Vagina (tissue), 2 donors: ENCODE measurements around the gene CPNE6.

ENCODE experiments used
- POLR2A ChIP-seq, 2 donors: fragments of 450-650 bp; IDR thresholded peaks; one replicate each; pipeline ENCODE4 v1.6.1; 2017; ENCODE audit warnings: antibody characterized with exemption in 2 of 2, mild to moderate bottlenecking in 2 of 2, moderate library complexity in 2 of 2
- TF ChIP-seq, protein P1 (sequence below), 3 experiments: fragments of 450-650 bp in 2 of 3; fragments of 200-600 bp in 1 of 3; sonication (generic) in 1 of 3; IDR thresholded peaks; one replicate each; pipeline ENCODE4 v1.5.1; 2017 to 2019; ENCODE audit warnings: antibody characterized with exemption in 3 of 3, mild to moderate bottlenecking in 2 of 3, moderate library complexity in 2 of 3

DNA sequence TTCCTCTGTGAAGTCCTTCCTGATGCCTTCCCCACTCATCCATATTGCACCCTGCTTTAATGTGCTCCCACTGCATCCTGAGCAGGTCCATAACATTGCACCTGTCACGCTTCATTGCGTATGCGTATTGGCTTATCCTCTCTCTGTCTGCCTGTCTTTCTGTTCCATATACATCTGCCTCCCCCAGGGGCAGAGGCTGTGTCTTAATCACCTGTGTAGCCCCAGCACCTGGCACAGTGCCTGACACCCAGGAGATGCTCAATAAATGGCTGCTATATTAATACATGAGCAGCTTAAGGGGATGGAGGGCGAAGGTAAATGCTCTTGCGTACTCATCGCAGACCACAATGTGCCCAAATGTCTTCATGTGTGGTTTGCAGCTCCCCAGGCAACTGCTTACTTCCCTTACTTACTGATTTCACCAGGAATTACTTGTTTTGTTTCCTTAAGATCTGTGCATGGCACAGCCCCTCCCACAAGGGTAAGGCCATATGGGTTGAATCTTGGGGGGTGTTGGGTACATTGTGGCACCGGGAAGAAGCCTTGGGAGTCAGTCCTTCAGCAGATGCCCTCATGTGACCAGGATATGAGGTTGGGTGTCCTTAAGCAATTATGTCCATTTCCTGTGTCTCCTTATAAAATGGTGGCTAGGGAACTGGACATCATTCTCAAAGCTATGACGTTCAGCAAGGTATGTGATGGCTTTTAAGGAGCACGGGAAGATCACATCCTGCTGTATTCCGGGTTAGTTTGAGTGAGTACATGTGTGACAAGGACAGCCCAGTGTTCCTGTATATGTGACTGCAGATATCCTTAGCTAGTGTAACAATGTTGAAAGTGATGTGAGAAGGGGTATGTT lies 848 bp upstream of the CPNE6 start:
- TF ChIP-seq, protein P1, sequence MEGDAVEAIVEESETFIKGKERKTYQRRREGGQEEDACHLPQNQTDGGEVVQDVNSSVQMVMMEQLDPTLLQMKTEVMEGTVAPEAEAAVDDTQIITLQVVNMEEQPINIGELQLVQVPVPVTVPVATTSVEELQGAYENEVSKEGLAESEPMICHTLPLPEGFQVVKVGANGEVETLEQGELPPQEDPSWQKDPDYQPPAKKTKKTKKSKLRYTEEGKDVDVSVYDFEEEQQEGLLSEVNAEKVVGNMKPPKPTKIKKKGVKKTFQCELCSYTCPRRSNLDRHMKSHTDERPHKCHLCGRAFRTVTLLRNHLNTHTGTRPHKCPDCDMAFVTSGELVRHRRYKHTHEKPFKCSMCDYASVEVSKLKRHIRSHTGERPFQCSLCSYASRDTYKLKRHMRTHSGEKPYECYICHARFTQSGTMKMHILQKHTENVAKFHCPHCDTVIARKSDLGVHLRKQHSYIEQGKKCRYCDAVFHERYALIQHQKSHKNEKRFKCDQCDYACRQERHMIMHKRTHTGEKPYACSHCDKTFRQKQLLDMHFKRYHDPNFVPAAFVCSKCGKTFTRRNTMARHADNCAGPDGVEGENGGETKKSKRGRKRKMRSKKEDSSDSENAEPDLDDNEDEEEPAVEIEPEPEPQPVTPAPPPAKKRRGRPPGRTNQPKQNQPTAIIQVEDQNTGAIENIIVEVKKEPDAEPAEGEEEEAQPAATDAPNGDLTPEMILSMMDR (IDR thresholded peaks at IDR 0.05) = no peak
- no peak for TF ChIP-seq POLR2A (IDR thresholded peaks at IDR 0.05)
